SK-N-SH treated with all-trans-retinoic acid at 6 μM for 48 hours (cell line): Measurements from ENCODE around the gene NEGR1.
A peak's percentile ranks its signal among the peaks of the same experiment; 100 is the strongest.

Experiments used
- ATAC-seq: fragments of 200-7000 bp; cut with Tn5 transposase; 3 replicates; pipeline ENCODE4 v1.9.1; 2020; ENCODE audit warnings: mild to moderate bottlenecking, moderate library complexity
- ARNTL ChIP-seq: fragments of 450-650 bp; formaldehyde crosslinking; IDR thresholded peaks from 2 replicates; pipeline ENCODE4 v1.5.0; 2020; ENCODE audit warnings: low read depth, mild to moderate bottlenecking, moderate library complexity, borderline replicate concordance
- BACH2 ChIP-seq: fragments of 250-450 bp; sonication (Bioruptor Pico); IDR thresholded peaks from 2 replicates; pipeline ENCODE4 v1.9.0; 2021; ENCODE audit warnings: mild to moderate bottlenecking, borderline replicate concordance
- CREB5 ChIP-seq: fragments of 250-450 bp; sonication (Bioruptor Pico); IDR thresholded peaks from 2 replicates; pipeline ENCODE4 v1.5.1; 2020; ENCODE audit warnings: low read depth, mild to moderate bottlenecking, moderate library complexity
- CSDC2 ChIP-seq: fragments of 250-450 bp; sonication (Bioruptor Pico); IDR thresholded peaks from 2 replicates; pipeline ENCODE4 v1.5.0; 2020; ENCODE audit warnings: mild to moderate bottlenecking, moderate library complexity
- CSRNP3 ChIP-seq: fragments of 250-450 bp; sonication (Bioruptor Pico); IDR thresholded peaks from 2 replicates; pipeline ENCODE4 v1.5.1; 2021; ENCODE audit warnings: mild to moderate bottlenecking, moderate library complexity
- ESRRG ChIP-seq: fragments of 250-450 bp; sonication (Bioruptor Pico); IDR thresholded peaks from 2 replicates; pipeline ENCODE4 v1.6.1; 2021; ENCODE audit warnings: mild to moderate bottlenecking
- GLIS3 ChIP-seq: fragments of 250-450 bp; sonication (Bioruptor Pico); IDR thresholded peaks from 2 replicates; pipeline ENCODE4 v1.5.0; 2020; ENCODE audit warnings: mild to moderate bottlenecking, moderate library complexity
- ISL1 ChIP-seq: fragments of 250-450 bp; sonication (Bioruptor Pico); IDR thresholded peaks from 2 replicates; pipeline ENCODE4 v2.1.2; 2022; ENCODE audit warnings: mild to moderate bottlenecking, moderate library complexity
- PATZ1 ChIP-seq: fragments of 250-450 bp; sonication (Bioruptor Pico); IDR thresholded peaks from 2 replicates; pipeline ENCODE4 v1.8.0; 2020; ENCODE audit warnings: mild to moderate bottlenecking, moderate library complexity, borderline replicate concordance
- POU6F1 ChIP-seq: fragments of 250-450 bp; sonication (Bioruptor Pico); IDR thresholded peaks from 2 replicates; pipeline ENCODE4 v1.8.0; 2021; ENCODE audit warnings: low read depth, mild to moderate bottlenecking, moderate library complexity, borderline replicate concordance
- PPARA ChIP-seq: fragments of 250-450 bp; sonication (Bioruptor Pico); IDR thresholded peaks from 2 replicates; pipeline ENCODE4 v1.5.0; 2020; ENCODE audit warnings: mild to moderate bottlenecking, borderline replicate concordance
- RARB ChIP-seq: fragments of 250-450 bp; sonication (Bioruptor Pico); IDR thresholded peaks from 2 replicates; pipeline ENCODE4 v1.8.0; 2021; ENCODE audit warnings: mild to moderate bottlenecking, moderate library complexity
- SNAI2 ChIP-seq: fragments of 250-450 bp; sonication (Bioruptor Pico); IDR thresholded peaks from 2 replicates; pipeline ENCODE4 v1.5.0; 2020; ENCODE audit warnings: mild to moderate bottlenecking, moderate library complexity
- TCF4 ChIP-seq: fragments of 250-450 bp; sonication (Bioruptor Pico); IDR thresholded peaks from 2 replicates; pipeline ENCODE4 v1.8.0; 2021; ENCODE audit warnings: mild to moderate bottlenecking, moderate library complexity, borderline replicate concordance
- TOX ChIP-seq: fragments of 250-450 bp; sonication (Bioruptor Pico); IDR thresholded peaks from 2 replicates; pipeline ENCODE4 v1.8.0; 2021; ENCODE audit warnings: mild to moderate bottlenecking, moderate library complexity, borderline replicate concordance
- TSHZ2 ChIP-seq: fragments of 250-450 bp; sonication (Bioruptor Pico); IDR thresholded peaks from 2 replicates; pipeline ENCODE4 v1.5.0; 2020; ENCODE audit warnings: mild to moderate bottlenecking, moderate library complexity
- ZC3H10 ChIP-seq: fragments of 250-450 bp; sonication (Bioruptor Pico); IDR thresholded peaks from 2 replicates; pipeline ENCODE4 v1.5.1; 2021; ENCODE audit warnings: mild to moderate bottlenecking, moderate library complexity
- ZFP3 ChIP-seq: fragments of 250-450 bp; sonication (Bioruptor Pico); IDR thresholded peaks from 2 replicates; pipeline ENCODE4 v1.5.0; 2020; ENCODE audit warnings: mild to moderate bottlenecking, moderate library complexity
- ZNF565 ChIP-seq: fragments of 450-650 bp; formaldehyde crosslinking; conservative IDR thresholded peaks from 2 replicates; pipeline ENCODE4 v1.5.0; 2020; ENCODE audit warnings: low read depth, mild to moderate bottlenecking, moderate library complexity
- ZNF8 ChIP-seq: fragments of 450-650 bp; formaldehyde crosslinking; IDR thresholded peaks from 2 replicates; pipeline ENCODE4 v1.5.0; 2020; ENCODE audit warnings: mild to moderate bottlenecking, moderate library complexity

The NEGR1 gene

GRCh38 chr1:72288886-72289285, 6.5 kb upstream of the NEGR1 start (continued):
- no peak for TF ChIP-seq CSRNP3 (CRISPR knock-in tag)

GRCh38 chr1:72286401-72286800, 4.1 kb upstream of the NEGR1 start:
- TF ChIP-seq GLIS3 (CRISPR knock-in tag) = no peak
- no peak for TF ChIP-seq PATZ1 (CRISPR knock-in tag)
- TF ChIP-seq POU6F1 (CRISPR knock-in tag) = no peak
- no peak for TF ChIP-seq BACH2 (CRISPR knock-in tag)
- no peak for TF ChIP-seq CSRNP3 (CRISPR knock-in tag)
- TF ChIP-seq ZNF565 (CRISPR knock-in tag) = no peak
- no peak for TF ChIP-seq RARB
- TF ChIP-seq ISL1 (CRISPR knock-in tag) = no peak
- TF ChIP-seq ZFP3 (CRISPR knock-in tag) = no peak
- TF ChIP-seq TSHZ2 (CRISPR knock-in tag) = no peak
- TF ChIP-seq CREB5 (CRISPR knock-in tag) = no peak
- no peak for TF ChIP-seq ZC3H10 (CRISPR knock-in tag)
- TF ChIP-seq ESRRG (CRISPR knock-in tag) = no peak
- TF ChIP-seq TCF4 (CRISPR knock-in tag) = no peak
- TF ChIP-seq CSDC2 = no peak
- TF ChIP-seq TOX (CRISPR knock-in tag) = no peak
- TF ChIP-seq ARNTL (CRISPR knock-in tag) = no peak
- TF ChIP-seq PPARA = no peak
- no peak for ATAC-seq

- ATAC-seq = peak; percentile 10
- TF ChIP-seq ZC3H10 (CRISPR knock-in tag) (no peak), ISL1 (CRISPR knock-in tag) (no peak), ZFP3 (CRISPR knock-in tag) (no peak), BACH2 (CRISPR knock-in tag) (no peak), SNAI2 (CRISPR knock-in tag) (no peak), CSRNP3 (CRISPR knock-in tag) (no peak), CSDC2 (no peak), ARNTL (CRISPR knock-in tag) (no peak), TOX (CRISPR knock-in tag) (no peak), ZNF8 (CRISPR knock-in tag) (no peak), PATZ1 (CRISPR knock-in tag) (no peak), POU6F1 (CRISPR knock-in tag) (no peak)
Measured at GRCh38 chr1:72285074-72285425, 2.7 kb upstream of the NEGR1 start.
